ENCODE results near the gene PWP2. TPM values are rescaled to one million over a fixed set of nuclear protein-coding genes. Genes with fewer than 3 reads are reported as not detected.
"Not testable (repeated sequence)": the region's sequence is repeated elsewhere in the genome, so short reads cannot be mapped to it uniquely, and the experiment has no call there.

Gene PWP2
- total RNA-seq, 1 donor from 2014 or later = 3.6 TPM

DNA sequence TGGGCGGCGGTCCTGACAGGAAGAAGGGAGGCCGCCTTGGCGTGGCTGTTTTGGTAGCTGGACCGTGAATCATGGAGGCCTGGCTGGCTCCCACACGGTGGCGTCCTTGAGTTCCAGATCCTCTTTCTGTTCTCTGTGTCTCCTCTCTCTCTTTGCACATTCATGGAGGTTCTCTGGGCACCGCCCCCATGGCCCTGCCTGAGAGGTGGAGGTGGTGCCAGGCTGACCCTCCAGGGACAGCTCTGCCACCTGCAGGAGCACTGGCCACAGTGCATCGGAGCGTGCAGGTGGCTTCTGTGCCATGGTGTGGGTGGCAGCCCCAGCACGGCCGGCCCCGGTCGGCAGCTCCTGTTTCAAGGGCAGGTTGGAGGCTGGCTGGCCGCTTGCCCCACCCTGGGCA, 30.8 kb downstream of the PWP2 start:
- DNase-seq (ENCODE audit: low spot score) = not testable (repeated sequence)

DNA sequence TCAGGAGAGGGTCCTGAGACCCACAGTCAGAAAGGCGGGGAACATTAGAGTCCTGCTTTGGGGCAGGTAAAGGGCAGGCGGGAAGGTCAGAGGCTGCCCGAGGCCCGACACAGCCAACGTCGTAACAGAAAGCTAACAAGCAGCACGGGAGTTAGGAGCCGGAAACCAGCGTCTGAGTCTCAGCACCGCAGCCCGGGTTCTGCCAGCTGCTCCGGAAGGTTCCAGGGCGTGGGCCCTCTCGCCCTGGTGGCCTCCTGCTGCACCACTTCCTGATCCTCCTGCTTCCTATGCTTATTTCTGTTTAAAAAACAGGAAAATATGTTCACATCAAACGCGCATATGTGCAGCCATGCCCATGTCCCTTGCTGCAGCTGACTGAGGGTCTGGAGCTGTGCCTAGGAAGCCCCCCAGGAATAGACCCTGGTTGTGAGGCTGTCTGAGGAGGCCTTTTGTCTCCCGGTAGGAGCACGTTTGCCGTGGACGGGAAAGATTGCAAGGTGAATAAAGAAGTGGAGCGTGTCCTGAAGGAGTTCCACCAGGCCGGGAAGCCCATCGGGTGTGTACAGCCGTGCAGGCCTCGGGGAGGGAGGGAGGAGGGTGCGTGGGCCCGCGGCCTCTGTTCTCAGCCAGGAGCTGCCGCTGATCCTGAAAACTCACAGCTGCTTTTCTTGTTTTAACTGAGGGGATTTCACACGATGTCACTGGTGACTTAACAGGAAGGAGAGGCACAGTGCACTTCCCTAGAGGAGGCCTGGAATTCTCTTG, 32.8 kb downstream of the PWP2 start:
- DNase-seq (ENCODE audit: low spot score) = not testable (repeated sequence)

DNA sequence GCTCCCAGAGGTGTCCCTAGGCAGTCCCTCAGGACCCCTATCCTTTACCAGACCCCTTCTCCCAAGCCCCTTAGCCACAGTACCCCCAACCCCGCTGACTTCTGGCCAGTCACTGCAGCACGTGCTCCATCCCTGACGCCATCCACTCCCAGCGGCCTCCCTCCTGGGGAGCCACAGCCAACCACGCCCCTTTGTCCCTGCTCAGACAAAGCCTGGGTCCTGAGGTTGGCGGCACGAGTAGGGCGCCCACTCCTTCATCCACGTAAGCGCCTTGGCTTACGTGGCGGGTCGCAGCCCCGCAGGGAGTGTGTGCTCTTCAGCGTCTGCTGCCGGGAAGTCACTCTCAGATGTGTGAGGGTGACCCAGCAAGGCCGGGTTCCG, 33.3 kb downstream of the PWP2 start:
- DNase-seq (ENCODE audit: low spot score) = not testable (repeated sequence)

DNA sequence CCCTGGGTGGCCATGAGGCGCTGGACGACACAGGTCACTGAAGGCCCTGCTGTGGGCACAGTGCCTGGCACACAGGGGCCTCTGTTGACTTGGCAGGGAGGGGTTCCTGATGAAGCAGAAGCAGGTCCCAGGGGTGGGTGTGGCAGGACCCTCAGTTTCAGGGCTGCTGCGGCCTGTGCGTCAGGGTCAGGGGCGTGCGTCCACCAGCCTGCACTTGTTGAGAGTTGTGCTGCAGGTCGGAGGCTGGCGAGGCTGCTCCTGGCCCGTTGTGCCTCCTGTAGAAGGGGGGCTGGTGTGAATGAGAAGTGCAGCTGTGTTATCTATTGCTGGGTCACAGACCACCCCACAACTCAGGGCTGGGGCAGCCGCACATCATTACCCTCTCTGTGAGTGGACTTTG, 35.3 kb downstream of the PWP2 start:
- DNase-seq (ENCODE audit: low spot score) = not testable (repeated sequence)

DNA sequence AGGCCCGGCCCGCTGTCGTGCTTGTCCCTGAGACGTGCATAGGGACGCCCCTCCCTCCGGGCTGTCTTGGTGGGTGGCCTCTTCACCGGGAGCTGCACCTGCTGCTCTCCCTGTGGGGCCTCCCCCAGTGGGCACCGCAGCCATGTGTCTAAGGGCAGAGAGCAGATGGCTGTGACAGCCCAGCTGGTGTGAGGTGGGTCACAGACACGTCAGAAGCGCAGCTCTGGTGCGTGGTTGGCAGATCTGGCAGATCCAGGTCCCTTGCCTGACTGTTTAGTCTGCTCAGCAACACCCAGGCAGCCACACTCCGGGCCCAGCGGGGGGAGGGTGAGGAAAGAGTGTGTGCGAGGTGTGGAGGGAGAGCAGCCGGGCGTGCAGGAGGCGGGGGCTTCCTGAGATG, 36.2 kb downstream of the PWP2 start:
- not testable (repeated sequence) for DNase-seq (ENCODE audit: low spot score)

DNA sequence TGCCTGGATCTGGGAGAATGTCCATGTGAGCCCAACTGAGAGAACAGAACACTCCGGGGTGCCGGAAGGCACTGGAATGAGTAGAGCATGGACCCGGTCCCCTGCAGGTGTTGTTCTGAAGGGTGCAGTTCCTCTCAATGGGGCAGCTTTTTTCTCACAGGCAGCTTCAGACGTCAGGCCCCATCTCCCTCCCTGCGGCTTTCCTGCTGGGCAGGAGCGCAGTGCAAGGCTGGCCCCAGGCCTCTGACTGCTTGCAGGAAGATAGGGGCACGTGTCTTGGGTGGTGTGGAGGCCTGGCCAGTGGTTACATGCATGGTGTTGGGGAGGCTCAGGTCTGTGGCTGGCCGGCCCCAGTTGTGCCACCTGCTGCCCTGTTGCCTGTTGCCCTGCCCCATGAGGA, 36.8 kb downstream of the PWP2 start:
- DNase-seq (ENCODE audit: low spot score) = not testable (repeated sequence)

DNA sequence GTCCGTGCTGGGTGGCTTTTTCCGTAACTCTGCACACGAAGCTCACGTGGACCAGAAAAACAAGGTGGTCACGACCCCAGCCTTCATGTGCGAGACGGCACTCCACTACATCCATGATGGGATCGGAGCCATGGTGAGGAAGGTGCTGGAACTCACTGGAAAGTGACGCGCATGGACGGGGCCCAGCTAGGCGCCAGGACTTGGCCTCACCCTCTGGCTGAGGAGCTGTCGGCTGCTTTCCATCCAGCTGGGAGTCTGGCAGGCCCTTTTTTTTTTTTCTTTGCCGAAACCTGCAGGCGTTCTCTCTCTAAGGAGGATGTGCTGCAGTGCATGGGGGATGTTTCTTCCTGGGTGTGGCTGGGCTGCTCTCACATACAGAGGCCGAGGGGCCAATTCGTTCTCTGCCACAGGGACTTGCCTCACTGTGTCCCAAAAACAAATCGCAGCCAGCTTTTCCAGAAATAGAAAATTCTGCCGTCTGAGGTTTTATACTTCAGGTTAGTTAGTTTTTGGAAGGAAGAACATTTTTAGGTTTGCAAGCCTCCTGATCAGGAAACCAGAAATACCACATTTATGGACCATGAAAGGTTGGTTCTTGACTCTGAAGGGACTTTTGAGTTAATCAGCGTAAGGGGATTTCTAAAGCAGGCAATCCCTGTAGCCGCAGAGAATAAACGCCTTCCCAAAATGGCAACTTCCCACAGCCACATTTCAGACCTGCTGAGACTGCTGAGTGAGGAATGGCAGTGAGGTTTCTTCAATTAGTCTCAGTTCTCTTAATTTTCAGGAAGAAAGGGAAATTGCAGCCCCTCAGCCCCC, 37.8 kb downstream of the PWP2 start:
- DNase-seq (ENCODE audit: low spot score) = not testable (repeated sequence)

DNA sequence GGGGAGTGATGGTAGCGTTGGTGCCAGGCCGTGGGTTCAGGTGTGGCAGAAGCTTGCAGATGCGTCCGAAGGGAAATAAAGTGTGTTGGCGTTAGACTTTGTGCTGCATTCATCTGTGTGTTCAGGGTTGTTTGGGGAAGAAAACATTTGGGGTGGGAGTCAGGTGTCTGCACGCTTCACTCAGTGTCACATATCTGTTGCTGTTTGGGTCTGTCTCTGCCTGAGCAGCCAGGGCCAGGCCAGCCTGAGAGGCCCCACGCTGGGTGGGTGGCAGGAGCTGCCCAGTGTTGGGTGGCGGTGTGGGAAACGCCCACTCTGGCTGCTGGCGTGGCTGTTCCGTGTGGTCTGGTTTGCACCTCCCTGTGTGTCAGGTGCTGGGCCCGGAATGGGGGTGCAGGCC, 38.4 kb downstream of the PWP2 start:
- DNase-seq (ENCODE audit: low spot score) = not testable (repeated sequence)

DNA sequence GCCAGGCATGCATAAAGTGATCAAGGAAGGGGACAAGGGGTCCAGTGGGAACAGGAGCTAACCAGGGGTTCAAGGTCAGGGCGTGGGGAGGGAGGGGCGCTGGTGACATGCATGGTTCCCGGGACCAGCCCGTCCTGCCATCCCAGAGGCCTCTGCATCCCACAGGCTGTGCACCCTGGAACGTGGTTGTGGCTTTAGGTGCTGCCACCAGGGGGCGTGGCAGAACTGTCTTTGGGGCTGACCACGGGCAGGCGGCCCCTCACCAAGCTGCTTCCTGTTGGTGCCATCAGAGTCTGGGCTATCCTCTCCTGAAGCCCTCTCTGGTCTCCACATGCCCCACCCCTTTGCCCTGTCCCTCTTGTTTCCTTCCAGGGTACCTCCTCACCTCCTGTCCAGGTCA, 39.9 kb downstream of the PWP2 start:
- not testable (repeated sequence) for DNase-seq (ENCODE audit: low spot score)

DNA sequence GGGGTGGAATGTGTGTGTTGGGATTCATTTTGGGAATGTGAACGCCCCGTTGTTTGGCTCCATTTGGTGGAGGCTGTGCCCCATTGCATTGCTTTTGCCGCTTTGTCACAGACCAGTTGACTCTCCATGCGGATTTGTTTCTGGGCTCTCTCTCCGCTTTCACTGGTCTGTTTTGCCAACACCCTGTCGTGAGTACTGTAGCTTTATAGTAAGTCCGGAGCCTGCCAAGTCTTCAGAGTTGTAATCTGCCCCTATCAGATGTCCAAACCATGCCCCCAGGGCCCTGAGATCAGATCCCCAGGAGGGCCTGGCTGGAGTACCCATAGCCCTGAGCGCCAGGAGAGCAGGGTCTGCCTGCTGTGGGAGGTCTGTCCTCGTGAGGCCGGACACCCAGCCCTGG, 43.1 kb downstream of the PWP2 start:
- DNase-seq (ENCODE audit: low spot score) = not testable (repeated sequence)

DNA sequence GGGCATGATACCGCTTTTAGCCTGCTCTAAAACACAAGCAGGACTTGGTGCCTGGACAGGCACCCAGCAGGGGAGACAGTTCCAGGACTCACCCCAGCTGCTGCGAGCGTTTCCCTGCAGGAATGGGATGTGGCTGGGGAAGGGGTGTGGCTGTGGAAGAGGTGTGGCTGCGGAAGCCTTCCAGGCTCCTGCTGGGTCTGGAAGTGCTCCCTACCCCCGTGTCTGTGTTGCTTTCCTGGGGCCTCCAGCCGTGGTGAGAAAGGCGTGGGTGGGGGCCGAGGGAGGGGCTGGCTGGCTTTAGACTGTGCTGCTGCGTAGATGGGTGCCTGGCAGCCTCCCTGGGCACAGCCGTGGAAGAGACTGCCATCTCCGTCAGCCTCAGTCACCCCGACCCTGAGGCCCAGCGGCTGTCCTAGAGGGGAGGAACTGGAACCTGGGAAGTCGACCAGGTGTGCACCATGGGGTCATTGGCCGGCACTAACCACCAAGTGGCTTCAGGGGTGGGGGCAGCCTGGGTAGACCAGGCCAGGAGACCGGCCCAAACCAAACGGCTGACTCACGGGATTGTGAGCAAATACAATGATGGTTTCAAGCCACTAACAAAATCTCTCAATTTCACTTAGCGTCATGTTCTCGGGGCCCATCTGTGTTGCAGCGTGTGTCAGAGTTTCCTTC, 46.2 kb downstream of the PWP2 start:
- DNase-seq (ENCODE audit: low spot score) = not testable (repeated sequence)

DNA sequence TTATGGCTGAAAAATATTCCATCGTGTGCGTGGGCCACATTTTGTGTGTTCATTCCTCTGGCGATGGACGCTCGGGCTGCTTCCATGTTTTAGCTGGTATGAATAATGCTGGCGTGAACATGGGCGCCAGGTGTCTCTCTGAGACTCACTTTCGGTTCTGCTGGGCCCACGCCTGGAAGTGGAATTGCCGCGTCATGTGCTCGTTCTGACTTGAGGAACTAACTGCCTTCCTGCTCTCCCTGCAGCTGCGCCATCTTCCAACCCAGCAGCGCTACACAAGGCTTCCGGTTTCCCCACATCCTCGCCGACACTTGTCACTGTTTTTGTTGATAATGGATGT, 46.7 kb downstream of the PWP2 start:
- DNase-seq (ENCODE audit: low spot score) = not testable (repeated sequence)

DNA sequence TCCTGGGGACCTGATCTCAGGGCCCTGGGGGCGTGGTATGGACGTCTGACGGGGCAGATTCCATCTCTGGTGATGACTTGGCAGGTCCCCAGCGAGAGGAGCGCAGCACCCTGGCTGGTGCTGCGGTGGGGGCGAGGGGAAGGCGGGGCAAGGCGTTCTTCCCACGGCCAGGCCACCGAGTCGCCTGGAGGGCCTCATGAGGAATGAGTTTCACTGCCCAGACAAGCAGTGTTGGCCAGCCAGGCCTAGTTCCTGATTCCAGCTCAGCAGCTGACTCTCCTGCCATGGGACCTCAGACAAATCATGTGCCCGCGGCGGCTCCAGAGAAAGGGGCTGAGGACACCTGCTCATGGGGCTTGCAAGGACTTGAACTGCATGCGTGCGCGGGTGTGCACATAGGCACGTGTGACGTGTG, 47.6 kb downstream of the PWP2 start:
- DNase-seq (ENCODE audit: low spot score) = not testable (repeated sequence)

DNA sequence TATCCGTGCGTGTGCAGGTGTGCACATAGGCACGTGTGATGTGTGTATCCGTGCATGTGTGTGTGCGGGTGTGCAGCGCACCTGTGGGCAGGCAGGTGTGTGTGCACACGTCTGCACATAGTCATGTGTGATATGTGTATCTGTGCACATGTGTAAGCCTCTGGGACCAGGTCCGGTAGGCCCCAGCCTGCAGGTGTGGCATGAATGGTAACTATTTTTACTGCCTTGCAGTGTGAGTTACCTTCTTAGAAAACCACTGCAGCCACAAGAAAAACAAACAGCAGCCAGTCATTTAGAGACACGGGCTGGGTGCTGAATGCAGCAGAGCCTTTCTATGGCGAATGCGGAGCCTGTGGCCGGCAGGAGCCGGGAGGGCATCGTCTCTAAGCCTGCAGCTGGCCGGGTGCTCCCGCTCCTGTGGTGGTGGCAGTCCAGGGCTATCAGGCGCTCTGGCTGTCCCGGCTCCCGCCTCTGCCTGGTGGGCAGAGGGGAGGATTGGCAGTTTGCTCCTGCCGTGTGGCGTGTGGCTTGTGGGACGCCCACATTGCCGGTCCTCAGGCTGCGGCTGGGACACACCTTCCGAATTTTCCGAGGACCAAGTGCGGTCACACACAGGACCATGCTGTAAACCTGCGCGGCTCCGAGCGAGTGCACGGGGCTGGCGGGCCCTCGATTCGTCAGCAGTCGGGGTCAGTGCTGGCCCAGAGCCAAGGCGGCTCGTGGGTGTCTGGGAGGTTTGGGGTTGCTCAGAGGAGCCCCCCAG, 48.2 kb downstream of the PWP2 start:
- DNase-seq (ENCODE audit: low spot score) = not testable (repeated sequence)

DNA sequence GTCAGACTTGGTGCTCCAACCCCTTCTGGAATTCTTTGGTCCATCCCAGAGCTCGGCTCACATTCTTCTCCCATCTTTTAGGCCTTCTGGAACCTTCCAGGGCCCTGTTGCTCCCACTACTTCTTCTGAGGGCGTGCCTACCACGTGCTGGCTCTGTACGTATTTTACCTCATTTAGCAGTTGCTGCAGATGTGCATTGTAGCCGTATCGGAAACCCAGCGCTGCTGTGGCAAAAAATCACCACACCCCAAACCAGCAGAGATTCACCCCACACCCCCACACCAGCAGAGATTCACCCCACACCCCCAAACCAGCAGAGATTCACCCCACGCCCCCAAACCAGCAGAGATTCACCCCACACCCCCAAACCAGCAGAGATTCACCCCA, 48.8 kb downstream of the PWP2 start:
- not testable (repeated sequence) for DNase-seq (ENCODE audit: low spot score)

DNA sequence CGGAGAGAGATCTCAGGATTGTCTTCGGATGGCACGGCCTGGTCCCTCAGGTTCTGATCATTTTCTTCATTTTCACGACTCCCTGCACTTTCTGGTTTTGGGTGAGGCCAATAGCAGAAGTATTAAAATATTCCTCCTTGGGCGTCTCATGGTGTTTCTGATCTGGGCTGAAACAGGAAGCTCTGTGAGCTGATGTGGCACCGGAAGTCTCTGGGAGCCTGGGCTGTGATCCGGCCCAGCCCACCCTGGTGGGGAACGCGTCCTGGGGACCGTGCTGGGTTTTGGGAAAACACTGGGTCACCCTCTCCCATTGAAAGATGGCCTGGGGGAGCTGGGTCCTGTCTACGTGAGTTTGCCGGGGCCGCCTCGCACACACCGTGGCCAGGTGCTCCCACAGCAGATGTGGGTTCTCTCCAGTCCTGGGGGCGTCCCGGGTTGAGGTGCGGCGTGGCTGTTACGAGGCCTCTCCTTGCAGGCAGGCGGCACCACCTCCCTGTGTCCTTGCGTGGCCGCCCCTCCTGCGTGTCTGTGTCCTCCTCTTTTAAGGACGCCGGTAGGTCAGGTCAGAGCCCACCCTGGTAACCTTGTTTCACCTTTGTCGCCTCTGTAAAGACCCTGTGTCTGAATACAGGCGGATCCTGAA, 50.4 kb downstream of the PWP2 start:
- DNase-seq (ENCODE audit: low spot score) = not testable (repeated sequence)

DNA sequence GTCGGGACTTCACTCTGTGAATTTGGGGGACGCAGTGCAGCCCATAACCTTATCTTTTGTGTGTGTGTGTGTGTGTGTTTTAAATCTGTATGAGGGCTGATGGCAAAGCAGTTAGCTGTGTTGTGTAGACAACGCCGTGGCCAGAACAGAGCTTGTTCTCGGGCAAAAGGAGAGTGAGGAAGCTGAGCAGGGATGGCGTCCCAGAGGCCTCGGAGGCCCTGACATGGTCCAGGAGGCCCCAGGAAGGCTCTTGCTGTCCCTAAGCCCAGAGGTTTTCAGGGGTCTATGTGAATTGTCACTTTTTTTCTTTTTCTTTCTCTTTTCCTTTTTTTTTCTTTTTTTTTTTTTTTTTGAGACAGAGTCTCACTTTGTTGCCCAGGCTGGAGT, 50.9 kb downstream of the PWP2 start:
- not testable (repeated sequence) for DNase-seq (ENCODE audit: low spot score)

DNA sequence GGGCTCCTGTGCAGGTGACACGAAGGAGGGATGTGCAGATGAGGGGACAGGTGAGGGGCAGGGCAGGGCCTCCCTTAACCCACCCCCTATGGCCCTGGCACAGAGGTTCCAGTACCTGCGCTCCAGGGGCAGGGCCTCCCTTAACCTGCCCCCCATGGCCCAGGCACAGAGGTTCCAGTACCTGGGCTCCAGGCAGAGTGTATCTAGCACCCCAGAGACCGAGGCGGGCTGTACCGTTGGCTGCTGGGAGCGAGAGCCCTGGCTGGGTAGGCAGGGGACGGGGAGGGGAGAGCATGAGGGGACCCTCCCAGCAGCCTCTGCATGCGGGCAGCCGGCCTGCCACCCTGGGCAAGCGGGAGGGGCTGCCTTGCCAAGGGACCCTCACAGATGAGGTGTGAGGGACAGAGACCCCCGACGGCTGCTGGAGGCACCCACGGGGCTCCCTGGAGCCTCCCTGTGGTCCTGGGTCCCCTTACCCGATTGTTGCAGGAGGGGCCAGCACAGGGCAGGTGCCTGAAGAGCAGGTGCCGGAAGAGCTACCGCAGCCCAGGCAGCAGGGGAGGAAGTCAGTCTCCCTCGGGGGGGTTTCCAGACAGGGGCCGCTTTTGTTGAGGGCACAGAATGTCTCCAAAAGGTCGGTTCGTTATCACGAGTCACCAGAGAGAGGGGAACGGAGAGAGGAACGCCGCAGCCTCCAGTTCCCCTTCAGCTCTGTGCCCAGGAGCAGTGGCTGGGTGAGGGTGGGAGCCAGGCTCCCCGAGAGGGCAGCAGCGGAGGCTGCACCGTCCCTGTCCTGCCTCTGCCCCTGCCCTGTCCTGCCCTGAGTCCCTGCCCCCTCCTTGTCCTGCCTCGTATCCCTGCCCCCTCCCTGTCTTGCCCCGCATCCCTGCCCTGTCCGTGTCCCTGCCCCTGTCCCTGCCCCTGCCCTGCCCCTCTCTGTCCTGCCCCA, 52.4 kb downstream of the PWP2 start:
- DNase-seq (ENCODE audit: low spot score) = not testable (repeated sequence)

DNA sequence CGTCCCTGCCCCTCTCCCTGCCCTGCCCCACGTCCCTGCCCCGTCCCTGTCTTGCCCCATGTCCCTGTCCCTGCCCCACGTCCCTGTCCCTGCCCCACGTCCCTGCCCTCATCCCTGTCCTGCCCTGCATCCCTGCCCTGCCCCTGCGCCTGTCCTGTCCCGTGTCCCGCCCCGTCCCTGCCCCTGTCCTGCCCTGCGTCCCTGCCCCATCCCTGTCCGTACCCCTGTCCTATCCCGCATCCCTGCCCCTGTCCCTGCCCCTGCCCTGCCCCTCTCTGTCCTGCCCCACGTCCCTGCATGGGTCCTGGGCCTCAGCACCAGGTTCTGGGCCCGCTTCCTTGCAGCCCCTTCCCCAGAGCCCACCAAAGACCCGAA, 53.1 kb downstream of the PWP2 start:
- not testable (repeated sequence) for DNase-seq (ENCODE audit: low spot score)

DNA sequence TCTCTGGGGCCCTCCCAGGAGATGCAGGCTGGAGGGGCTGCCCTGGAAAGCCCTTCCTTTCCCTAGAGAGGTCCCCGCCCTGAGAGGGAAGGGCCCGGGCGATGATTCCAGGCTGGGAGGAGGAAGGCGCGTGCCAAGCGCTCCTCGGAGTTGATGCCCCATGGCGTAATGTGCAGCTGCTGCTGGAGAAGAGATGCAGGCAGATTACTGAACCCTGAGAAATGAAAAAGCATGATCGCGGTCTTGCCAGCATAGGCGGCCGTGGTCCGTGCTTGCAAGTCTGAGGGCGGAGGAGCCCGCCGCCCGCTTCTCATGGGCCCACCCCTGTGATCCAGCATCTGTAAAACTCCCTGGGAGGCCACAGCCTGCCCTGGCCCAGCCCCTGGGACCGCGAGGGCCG, 53.6 kb downstream of the PWP2 start:
- DNase-seq (ENCODE audit: low spot score) = not testable (repeated sequence)
